CD14-positive monocyte (primary cell): ENCODE data around the gene AIPL1. TPM values are rescaled to one million over a fixed set of nuclear protein-coding genes. Genes with fewer than 3 reads are reported as not detected.

Source experiments
- DNase-seq, 3 donors: peaks; one replicate each; pipeline ENCODE4 v3.0.0-alpha.2; 2011 to 2022
- H2AFZ ChIP-seq: 2 replicates; pipeline ENCODE4 v1.6.0; 2012; ENCODE audit warnings: mild to moderate bottlenecking, low read depth, low read length, inconsistent platforms; ENCODE audit not compliant: insufficient read depth, poor library complexity, severe bottlenecking
- H3K27ac ChIP-seq, 2 donors: 1 replicate in 1 of 2; 2 replicates in 1 of 2; pipeline ENCODE4 v1.5.1; 2012 to 2013; ENCODE audit warnings: low read length in 2 of 2, control low read depth in 1 of 2, inconsistent platforms in 1 of 2, low read depth in 1 of 2, mild to moderate bottlenecking in 1 of 2
- H3K27me3 ChIP-seq, 2 donors: one replicate each; pipeline versions ENCODE4 v1.6.0 to v1.6.1; 2011 to 2013; ENCODE audit warnings: low read length in 2 of 2; ENCODE audit not compliant: control insufficient read depth in 2 of 2, insufficient read depth in 2 of 2
- H3K36me3 ChIP-seq, 2 donors: replicated peaks in 1 of 2; 1 replicate in 1 of 2; 2 replicates in 1 of 2; pipeline versions ENCODE4 v1.5.1 to v1.6.1; 2012 to 2013; ENCODE audit warnings: low read length in 2 of 2, control low read depth in 1 of 2, inconsistent platforms in 1 of 2, mild to moderate bottlenecking in 1 of 2; ENCODE audit not compliant: insufficient read depth in 2 of 2, control insufficient read depth in 1 of 2
- H3K4me1 ChIP-seq, 2 donors: 1 replicate in 1 of 2; 2 replicates in 1 of 2; pipeline versions ENCODE4 v1.5.1 to v1.6.1; 2012 to 2013; ENCODE audit warnings: low read length in 2 of 2, control low read depth in 1 of 2, inconsistent platforms in 1 of 2, mild to moderate bottlenecking in 1 of 2, moderate library complexity in 1 of 2; ENCODE audit not compliant: insufficient read depth in 2 of 2, control insufficient read depth in 1 of 2
- H3K4me2 ChIP-seq: replicated peaks from 2 replicates; pipeline ENCODE3; 2012; ENCODE audit warnings: low read length, moderate library complexity, mild to moderate bottlenecking; ENCODE audit not compliant: poor library complexity, severe bottlenecking; ENCODE audit errors: extremely low read depth
- H3K4me3 ChIP-seq, 3 experiments: fragments of 200-600 bp in 1 of 3; sonication (generic) in 1 of 3; replicated peaks in 1 of 3; 1 replicate in 2 of 3; 2 replicates in 1 of 3; pipeline ENCODE4 v1.5.1; 2011 to 2013; ENCODE audit warnings: low read length in 3 of 3, mild to moderate bottlenecking in 3 of 3, control low read depth in 2 of 3, low read depth in 2 of 3, inconsistent platforms in 1 of 3, moderate library complexity in 1 of 3
- H3K79me2 ChIP-seq: 2 replicates; pipeline ENCODE4 v1.6.0; 2012; ENCODE audit warnings: mild to moderate bottlenecking, control low read depth, inconsistent platforms, low read length, moderate library complexity; ENCODE audit not compliant: insufficient read depth
- H3K9ac ChIP-seq: 2 replicates; pipeline ENCODE4 v1.6.0; 2017; ENCODE audit warnings: low read length, mild to moderate bottlenecking; ENCODE audit not compliant: insufficient read depth, poor library complexity, severe bottlenecking
- H3K9me3 ChIP-seq, 2 donors: replicated peaks in 1 of 2; 1 replicate in 1 of 2; 2 replicates in 1 of 2; pipeline versions ENCODE4 v1.5.1 to v1.6.1; 2012 to 2013; ENCODE audit warnings: low read length in 2 of 2, control low read depth in 1 of 2; ENCODE audit not compliant: control insufficient read depth in 1 of 2, insufficient read depth in 1 of 2
- H4K20me1 ChIP-seq: 2 replicates; pipeline ENCODE4 v1.6.0; 2012; ENCODE audit warnings: mild to moderate bottlenecking, low read length, control low read depth, moderate library complexity; ENCODE audit not compliant: insufficient read depth
- H3K27ac Mint-ChIP-seq, 7 donors: one replicate each; pipeline ENCODE4 v1.8.0; 2020; ENCODE audit warnings: mild to moderate bottlenecking in 7 of 7, mixed read lengths in 7 of 7, moderate library complexity in 6 of 7, inconsistent platforms in 2 of 7
- H3K27me3 Mint-ChIP-seq, 3 donors: one replicate each; pipeline ENCODE4 v1.8.0; 2021 to 2022; ENCODE audit warnings: low read depth in 3 of 3, mild to moderate bottlenecking in 3 of 3, mixed read lengths in 3 of 3, moderate library complexity in 3 of 3, inconsistent platforms in 1 of 3
- H3K36me3 Mint-ChIP-seq, 2 donors: one replicate each; pipeline ENCODE4 v1.8.0; 2020; ENCODE audit warnings: mixed read lengths in 2 of 2, inconsistent platforms in 1 of 2, mild to moderate bottlenecking in 1 of 2
- H3K4me1 Mint-ChIP-seq: one replicate; pipeline ENCODE4 v1.8.0; 2020; ENCODE audit warnings: mild to moderate bottlenecking, mixed read lengths
- H3K4me3 Mint-ChIP-seq, 2 donors: one replicate each; pipeline ENCODE4 v1.8.0; 2020; ENCODE audit warnings: mild to moderate bottlenecking in 2 of 2, mixed read lengths in 2 of 2, moderate library complexity in 1 of 2
- H3K9me3 Mint-ChIP-seq, 7 donors: one replicate each; pipeline ENCODE4 v1.8.0; 2020 to 2022; ENCODE audit warnings: mixed read lengths in 7 of 7, mild to moderate bottlenecking in 6 of 7, moderate library complexity in 6 of 7, inconsistent platforms in 2 of 7
- CTCF ChIP-seq: fragments of 200-600 bp; IDR thresholded peaks from one replicate; pipeline ENCODE4 v1.8.0; 2022; ENCODE audit warnings: antibody characterized with exemption, mild to moderate bottlenecking
- WGBS: methylation state at CpG from one replicate; pipeline ENCODE4 v1.1.5; 2013; ENCODE audit warnings: missing lambda C conversion rate; ENCODE audit not compliant: insufficient coverage; 5-methylcytosine and 5-hydroxymethylcytosine counted together
- intact Hi-C, 2 donors: fragments of 100-400 bp; cut with micrococcal nuclease; formaldehyde crosslinking; loops; one replicate each; pipeline versions ENCODE4 v1.15.0 to v1.15.1; 2023
- polyA plus RNA-seq, 3 donors: library from polyadenylated mRNA; depleted of rRNA in 1 of 3; unstranded in 2 of 3; stranded (reverse) in 1 of 3; fragments of 300-500 nt in 2 of 3; fragments of >200 nt in 1 of 3; fragmentation: Illumina TruSeq in 2 of 3; gene quantifications; 1 replicate in 2 of 3; 2 replicates in 1 of 3; pipeline ENCODE4 v1.2.3, GENCODE V29; 2012 to 2021

AIPL1 gene
- polyA plus RNA-seq, 3 donors, result not detected

DNA sequence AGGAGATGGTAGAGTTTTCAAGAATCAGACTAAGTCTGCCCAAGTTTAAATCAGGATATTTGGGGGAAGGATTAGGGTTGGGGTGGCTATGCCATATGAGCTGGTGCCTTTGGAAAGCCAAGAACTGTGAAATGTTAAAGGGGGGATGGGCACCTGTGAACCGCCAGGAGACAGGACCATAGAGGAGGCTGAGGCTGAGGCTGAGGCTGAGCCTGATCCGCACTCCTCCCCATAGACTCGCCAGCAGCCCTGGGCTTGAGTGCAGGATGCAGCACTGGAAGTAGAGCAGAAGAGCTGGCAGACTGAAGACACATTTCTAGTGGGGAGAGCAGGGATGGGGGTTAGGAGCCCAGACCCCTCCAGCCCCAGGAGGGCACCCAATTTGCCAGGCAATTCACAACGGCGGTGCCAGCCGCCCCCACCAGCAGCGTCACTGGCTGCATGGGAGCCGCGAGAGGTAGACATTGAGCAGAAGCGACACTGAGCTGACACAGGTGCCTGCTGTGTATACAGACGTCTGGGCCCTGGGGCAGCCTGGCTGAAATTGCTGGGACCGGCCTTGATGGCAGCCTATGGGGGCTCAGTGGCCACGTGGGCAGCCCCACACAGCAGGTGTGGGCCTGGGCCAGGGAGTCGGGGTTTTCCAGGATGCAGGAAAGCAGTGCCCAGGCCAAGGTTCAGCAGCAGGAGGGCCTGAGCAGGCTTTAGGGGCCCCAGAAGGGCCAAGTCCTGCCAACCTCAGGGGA lies 18.5 kb upstream of the AIPL1 start:
- Histone ChIP-seq H3K36me3 (peaks cover 10 to 25% of the 10 kb centered on the region in 2 donors), H3K27ac (no peak overlapping the region), H3K27me3 (peaks cover 7 to 17% of the 10 kb centered on the region in 2 donors), H3K9me3 (no peaks in the 10 kb centered on the region), H2AFZ (no peak overlapping the region), H3K9ac (no peak overlapping the region), H3K4me1 (peaks cover 5 to 6% of the 10 kb centered on the region in 2 donors), H4K20me1 (no peaks in the 10 kb centered on the region), H3K4me2 (no peak overlapping the region), H3K79me2 (no peaks in the 10 kb centered on the region), H3K4me3 (no peak overlapping the region)
- Mint-ChIP-seq H3K9me3 (peaks cover 0 to 2% (median 0%) of the 10 kb centered on the region in 7 donors), H3K4me1 (no peaks in the 10 kb centered on the region), H3K36me3 (peaks cover 33 to 40% of the 10 kb centered on the region in 2 donors), H3K4me3 (peak overlapping the region; percentile 5 to 42), H3K27me3 (peaks cover 24 to 31% (median 30%) of the 10 kb centered on the region in 3 donors), H3K27ac (no peak overlapping the region)
- TF ChIP-seq CTCF, result no peak
- no peak for DNase-seq
- intact Hi-C loops, result no loop called here
- WGBS, result 86% methylated on average over 11 of the region's 14 CpGs

DNA sequence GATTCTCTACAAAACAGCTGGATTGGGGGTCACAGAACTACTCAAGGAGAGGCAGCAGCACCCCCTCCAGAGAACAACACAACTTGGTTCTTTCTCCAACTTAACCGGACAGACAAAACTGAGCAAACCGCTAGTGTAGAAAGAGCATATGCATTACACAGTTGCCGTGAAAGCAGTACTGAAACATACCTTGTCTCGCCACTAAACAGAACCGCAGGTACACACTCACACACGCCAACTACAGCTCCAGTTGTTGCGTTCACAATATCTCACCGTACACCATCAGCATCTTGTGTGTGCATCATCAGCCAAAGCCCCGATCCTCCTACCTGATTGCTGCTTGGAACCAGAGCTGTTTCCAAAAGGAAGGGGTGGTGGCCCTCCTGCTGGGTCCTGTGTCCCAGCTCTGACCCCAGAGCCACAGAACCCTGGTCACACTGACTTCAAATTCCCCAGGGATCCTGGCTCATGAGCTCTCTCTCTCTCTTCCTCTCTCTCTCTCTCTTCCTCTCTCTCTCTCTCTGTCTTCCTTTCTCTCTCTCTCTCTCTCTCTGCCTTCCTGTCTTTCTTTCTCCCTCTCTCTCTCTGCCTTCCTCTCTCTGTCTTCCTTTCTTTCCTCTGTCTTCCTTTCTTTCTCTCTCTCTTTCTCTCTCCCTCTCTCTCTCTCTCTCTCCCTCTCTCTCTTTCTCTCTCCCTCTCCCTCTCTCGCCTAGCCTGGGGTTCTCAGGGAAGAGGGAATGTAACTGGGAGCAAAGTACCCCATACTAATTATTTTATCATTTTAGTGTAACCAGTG lies 17.7 kb upstream of the AIPL1 start:
- DNase-seq, result no peak
- intact Hi-C loops, result no loop called here
- Mint-ChIP-seq H3K4me3 (peak overlapping the region in 1 of 2 donors; percentile 42), H3K9me3 (peaks cover 0 to 2% (median 0%) of the 10 kb centered on the region in 7 donors), H3K4me1 (no peaks in the 10 kb centered on the region), H3K36me3 (peaks cover 36 to 48% of the 10 kb centered on the region in 2 donors), H3K27ac (no peak overlapping the region), H3K27me3 (peaks cover 22 to 31% (median 30%) of the 10 kb centered on the region in 3 donors)
- WGBS, result 96% methylated on average over 6 of the region's 10 CpGs
- Histone ChIP-seq H3K4me2 (no peak overlapping the region), H3K27ac (no peak overlapping the region), H3K36me3 (peaks cover 10 to 29% of the 10 kb centered on the region in 2 donors), H3K27me3 (peaks cover 7 to 17% of the 10 kb centered on the region in 2 donors), H4K20me1 (no peaks in the 10 kb centered on the region), H3K9ac (no peak overlapping the region), H3K9me3 (no peaks in the 10 kb centered on the region), H3K79me2 (no peaks in the 10 kb centered on the region), H2AFZ (no peak overlapping the region), H3K4me1 (peaks cover 5 to 6% of the 10 kb centered on the region in 2 donors), H3K4me3 (no peak overlapping the region)
- no peak for TF ChIP-seq CTCF
